HG03175 (cell line): ENCODE data around the gene CREB3L4.

Source experiments
- ATAC-seq: cut with Tn5 transposase; IDR thresholded peaks from one replicate; pipeline ENCODE4 v1.9.1; 2021; ENCODE audit warnings: mild to moderate bottlenecking, moderate library complexity; ENCODE audit not compliant: unreplicated experiment

CREB3L4 gene, protein sequence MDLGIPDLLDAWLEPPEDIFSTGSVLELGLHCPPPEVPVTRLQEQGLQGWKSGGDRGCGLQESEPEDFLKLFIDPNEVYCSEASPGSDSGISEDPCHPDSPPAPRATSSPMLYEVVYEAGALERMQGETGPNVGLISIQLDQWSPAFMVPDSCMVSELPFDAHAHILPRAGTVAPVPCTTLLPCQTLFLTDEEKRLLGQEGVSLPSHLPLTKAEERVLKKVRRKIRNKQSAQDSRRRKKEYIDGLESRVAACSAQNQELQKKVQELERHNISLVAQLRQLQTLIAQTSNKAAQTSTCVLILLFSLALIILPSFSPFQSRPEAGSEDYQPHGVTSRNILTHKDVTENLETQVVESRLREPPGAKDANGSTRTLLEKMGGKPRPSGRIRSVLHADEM

DNA sequence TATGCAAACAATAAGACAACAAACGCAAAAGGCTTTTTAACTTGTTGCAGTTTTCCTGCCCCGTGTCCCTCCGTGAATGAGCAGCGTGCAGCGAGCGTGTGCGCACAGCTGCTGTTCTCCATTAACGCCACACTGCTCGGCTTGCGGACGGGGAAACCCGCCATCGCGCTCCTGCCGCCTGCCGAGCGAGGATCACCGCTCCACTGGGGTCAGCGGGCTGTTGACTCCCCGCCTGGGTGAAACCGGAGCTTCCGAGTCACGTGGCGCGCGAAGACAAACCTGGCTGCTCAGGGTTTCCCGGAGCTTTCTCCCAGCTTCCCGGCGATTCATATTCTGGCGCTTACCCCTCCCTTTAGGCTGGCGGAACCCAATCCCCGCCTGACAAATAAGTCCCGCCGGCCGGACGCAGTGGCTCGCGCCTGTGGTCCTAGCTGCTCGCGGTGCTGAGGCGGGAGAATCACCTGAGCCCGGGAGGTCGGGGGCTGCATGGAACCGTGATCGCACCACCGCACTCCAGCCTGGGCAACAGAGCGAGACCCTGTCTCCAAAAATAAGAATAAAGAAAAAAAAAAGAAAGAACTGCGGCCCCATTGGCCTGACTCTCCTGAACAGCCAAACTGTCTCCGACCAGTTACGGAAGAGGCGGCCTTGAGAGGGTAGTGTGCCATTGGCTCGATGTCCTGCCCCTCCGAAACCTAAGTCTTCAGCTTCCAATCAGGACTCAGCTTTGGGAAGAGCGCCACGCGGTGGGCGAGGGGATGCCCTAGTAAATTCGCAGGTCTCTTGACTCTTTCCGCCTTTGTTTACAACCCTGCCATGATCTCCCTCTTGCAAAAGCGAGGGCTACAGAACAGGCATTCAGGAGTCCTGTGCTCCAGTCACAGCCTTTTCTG lies at the start of gene CREB3L4:
Gene CREB3L4 (plus strand): TSS at position 796 of the 893 bp plus-strand sequence. CDS start 624 bp downstream, outside the sequence.
- ATAC-seq: peak; percentile 76

DNA sequence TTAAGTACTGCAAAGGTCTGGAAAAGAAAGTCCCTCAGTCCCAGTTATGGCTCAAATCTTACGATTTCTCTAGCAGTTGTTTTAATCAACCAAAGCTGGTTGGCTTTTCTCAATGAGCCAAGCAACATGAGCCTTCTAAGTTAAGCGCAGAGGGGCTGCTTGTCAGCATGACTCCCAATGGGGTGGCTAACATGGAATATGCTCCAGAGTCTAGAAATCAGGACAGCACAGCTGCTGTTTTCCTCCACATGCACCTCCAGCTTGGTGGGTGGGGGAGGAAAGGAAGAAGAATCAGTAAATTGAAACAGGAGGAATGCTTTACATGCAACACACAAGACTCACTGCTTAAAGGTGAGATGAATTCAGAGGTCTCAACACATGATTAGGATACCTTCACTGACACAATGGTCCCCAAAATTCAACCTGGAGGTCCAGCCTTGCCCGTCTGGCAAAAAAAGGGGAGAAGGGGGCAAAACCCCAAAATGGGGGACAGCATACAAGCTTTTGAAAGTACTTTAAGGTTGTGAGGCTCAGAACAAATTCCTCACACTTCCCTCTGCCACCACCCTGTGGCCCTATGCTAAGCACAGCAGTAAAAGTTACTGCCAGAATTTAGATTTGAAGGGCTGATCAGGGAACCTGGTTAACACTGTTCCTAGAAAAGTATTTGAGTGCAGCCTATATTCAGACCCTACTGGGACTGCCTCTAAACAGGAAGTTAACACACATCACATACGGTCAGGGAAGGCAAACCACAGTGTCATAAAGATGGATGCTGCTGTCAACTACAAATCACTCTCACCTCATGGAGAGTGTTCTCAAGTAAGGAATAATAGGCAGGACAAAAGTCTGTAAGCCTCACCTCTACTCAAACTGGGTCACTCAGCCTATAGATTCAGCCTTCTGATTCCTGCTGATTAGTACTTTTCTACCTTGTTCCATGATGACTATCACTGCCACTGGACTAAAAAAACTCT lies 47.5 kb upstream of the CREB3L4 start:
- ATAC-seq: no peak

DNA sequence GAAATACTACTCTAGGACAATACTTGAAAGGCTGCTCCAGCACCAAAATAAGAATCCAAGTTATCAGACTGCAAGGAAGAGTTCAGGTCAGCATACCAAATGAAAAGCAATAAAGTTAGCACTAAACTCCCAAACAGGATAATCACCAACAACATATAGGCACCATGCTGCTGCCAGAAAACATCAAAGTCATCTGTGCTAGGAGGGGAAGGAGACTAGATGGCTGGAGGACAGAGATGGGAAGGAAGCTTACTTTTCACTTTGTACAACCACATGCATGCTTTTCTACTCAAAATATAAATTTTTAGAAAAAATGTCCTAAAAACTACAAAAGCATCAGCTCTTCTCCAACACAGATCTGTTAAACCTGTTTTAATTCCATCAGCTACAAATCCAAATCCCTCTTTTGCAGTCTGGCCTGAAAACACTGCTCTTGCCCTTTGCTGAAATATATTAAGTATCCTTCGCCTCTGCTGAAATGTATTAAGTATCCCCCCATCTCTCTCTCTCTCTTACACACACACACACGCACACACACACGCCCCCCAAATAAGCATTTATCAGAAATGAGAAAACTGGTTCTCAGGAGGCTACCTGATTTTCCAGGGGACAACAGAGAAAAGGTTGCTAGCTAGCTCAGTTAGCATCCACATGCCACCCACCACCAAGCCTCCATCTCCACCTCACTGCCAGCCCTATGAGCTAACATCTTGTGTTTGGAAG lies 46.5 kb upstream of the CREB3L4 start:
- ATAC-seq: no peak

DNA sequence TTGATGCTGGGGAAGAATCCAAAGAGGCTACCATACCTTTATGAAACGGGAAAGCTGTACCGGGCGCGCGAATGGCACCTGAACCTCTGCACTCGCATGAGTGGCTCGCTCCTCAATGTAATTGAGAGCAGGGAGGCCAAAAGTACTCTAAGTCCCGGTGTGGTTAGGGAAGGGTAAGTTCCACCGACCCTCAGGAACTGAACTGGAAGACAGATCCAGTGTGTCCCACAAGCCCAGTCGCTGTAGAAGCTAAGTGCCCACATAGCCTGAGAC lies 46.0 kb upstream of the CREB3L4 start:
- ATAC-seq: no peak

DNA sequence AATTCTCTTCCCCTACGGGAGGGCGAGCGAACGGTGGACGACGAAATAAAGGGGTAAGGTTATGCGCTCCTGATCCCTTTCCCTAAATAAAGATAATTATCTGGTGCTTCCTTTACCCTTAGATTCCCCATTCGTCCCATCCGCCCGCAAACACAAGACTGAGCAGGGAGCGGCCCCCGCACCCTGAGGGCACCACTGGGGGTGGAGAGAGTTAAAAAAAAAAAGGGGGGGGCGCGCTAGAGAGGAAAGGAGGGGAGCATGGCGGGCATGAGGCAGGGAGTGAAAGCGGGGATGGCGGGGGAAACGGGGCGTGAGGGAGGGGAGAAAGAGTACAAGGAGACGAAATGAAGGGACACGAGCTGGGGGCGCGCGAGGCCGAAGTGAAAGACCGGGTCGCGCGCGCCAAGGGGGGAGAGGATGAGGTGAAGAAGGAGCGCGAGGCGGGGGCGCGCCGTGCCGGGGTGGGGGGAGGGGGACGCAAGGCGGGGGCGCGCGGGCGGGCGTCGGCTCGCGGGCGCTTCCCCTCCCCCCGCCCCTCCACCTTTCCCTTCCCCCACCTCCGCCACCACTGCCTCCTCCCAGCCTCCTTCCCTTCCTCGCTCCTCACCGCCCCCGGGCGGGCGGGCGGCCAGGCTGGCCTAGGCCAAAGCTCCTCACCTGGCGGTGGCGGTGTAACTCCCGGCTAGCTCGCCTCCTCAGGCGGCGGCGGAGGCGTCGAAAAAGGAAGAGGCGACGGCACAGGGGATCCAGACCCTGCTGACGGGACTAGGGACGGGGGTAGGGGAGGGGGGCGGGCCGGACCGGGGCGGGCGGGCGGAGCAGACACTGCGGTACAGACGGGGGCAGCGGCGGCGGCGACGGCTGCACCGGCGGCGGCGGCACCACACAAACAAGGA lies 45.4 kb upstream of the CREB3L4 start:
- peak; percentile 27 for ATAC-seq

DNA sequence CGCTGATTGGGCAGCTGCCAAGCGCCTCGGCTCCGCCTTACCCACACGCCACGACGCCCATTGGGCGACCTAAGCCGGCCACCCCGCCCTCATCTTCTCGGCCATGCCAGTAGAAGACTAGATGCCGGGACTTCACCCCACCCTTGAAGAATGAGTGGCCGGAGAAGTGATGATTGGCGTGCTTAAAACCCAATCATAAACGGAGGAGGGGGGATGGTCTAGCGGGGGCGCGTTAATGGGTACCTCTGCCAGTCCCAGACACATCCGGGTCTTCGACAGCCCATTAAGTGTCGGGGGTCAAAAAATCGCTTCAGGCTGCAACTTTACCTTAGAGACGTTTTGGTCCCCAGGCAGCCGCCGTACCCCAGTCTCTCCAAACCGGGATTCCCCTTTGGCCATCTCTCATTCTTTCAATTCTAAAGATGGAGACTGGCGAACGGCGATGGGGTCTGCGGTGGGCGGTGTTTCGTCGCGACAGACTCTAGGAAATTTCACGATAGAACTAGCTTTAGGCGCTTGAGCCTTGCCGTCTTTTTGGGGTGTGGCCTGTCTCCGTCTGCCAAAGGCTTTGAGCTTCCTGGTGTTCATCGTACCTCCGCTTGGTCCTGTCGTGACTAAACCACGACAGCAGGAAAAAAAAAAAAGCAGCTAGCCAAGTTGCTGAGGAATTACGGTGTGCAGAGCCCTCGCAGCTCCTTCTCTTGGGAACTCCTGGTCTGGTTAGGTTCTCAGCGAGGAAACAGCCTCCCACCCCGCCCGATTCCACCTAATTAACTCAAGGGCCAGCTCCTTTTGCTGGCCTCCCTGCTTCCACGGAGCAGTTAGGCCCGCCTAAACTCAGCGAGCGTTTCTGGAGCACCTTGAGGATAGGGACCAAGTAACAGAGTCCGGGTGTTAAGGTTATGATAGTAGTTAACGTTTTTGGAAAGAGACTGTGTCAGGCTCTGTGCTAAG lies 44.5 kb upstream of the CREB3L4 start, which contains the start of gene GATAD2B:
Gene GATAD2B (minus strand): TSS at position 1 of the 954 bp plus-strand sequence. CDS start 94,625 bp downstream, outside the sequence.
- peak; percentile 93 for ATAC-seq

DNA sequence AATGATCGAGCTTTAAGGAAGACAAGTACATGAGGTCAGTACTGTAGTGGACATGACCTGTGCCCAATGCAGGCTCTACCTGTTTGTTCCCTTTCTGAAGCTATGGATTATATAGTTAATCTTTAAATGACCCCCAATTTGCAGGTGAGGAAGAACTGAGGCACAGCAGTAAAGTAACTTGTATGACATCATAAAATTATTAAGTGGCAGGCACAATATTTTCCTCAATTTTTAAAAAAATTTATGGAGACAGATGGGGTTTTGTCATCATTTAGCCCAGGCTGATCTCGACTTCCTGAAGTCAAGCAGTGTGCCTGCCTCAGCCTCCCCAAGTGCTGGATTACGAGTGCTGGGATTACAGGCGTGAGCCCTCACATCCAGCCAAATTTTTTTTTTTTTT lies 41.3 kb upstream of the CREB3L4 start:
- no peak for ATAC-seq

DNA sequence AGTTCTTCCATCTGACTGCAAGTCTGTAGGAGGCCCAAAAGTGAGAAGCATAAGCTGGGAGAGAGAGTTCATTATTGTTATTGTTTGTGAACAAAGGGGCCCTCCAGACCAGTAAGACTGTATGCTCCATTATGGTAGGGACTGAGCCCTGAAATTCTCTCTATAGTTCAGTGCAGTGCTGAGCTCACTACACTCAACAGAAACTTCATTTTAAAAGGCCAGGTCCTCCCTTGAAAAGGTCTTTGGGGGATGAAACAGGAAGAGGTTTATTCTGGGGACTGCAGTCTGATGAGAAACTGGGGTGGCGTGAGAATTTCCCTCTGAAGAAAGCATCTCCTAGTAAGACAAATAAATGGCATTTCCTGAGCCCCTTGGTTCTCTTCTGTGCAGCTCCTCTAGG lies 39.5 kb upstream of the CREB3L4 start:
- no peak for ATAC-seq

DNA sequence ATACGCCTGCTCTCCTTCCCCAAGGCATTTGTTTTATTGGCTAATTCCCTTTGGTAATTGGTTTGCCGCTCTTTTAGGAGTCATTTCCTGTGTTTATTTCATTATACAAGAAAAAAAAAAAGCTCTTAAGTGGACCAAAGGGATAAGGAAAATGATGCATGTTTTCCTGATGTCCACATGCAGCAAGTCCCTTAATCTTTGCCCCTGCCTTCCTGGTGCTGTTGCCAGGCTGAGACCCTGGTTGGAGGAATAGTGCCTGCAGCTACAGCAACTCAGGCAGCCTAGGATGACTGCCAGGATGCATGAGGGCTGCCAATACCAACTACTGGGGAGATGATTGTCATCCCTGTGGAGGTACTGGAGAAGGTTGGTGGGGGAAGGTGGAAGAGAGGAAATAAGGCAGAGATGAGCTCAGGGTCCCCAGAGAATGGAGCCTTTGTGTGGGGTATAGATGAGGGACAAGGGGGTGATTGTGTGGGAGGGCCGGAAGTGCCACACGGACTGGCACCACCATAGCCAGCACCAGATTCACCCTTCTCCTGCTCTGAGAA lies 38.8 kb upstream of the CREB3L4 start:
- ATAC-seq: no peak

DNA sequence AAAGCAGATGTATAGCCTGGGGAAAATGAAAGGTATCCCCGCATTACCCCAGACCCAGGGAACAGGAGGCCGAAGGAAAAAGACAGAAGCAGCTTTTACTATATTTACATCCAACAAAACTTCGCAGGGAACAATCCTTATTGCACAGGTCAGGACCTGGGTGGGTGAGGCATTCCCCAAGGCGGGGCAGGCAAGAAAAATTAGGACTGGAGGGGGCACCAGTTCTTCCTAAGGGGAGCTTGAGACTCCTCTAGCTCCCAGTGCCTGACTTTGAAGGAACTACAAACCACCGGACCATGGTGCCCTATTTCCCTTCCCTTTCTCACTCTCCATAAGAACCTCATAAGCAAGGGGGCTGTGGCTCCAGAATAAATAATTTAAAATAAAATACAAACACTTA lies 38.3 kb upstream of the CREB3L4 start:
- no peak for ATAC-seq

DNA sequence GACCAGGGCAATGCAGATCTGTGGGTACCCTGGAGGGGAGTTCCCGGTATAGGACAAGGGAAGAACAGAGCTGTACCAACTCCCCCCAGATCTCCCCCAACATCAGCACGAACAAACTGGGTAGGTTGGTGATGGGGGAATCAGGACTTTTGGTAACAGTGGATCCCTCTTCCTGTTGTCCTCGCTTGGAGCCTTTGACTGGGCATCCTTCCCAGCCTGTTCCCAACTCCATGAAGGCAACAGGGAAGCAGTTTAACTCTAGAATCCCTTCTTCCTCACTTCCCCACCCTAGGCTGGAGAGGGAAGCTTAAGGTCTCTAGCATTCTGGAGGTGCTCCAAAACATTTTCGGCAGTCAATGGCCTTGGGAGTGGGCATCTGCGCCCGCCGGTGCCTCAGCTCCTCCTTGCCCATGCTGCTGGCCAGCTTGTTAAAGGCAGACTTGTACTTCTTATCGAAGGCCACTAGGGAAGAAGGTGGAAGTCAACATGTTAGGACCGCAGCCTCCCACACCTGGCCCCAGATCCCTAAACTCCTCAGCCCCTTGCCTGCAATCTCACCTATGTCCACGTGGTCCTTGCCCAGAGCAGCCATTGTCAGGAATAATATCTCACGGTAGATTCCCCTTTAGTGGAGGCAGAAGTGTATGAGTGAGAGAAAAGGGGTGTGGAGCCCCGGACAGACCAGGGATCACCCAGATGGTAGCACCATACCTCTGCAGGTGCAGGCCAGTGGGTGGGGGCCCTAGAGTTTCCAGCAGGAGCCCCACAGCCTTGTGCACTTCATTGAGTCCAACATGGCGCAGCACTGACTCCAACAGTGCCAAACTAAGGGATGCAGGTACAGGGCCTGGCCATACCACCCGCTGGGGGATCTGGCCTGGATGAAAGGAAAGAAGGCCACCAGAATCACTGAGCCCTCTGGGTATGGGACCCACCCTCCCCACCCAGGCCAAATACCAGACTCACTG lies 37.4 kb upstream of the CREB3L4 start:
- ATAC-seq: no peak

DNA sequence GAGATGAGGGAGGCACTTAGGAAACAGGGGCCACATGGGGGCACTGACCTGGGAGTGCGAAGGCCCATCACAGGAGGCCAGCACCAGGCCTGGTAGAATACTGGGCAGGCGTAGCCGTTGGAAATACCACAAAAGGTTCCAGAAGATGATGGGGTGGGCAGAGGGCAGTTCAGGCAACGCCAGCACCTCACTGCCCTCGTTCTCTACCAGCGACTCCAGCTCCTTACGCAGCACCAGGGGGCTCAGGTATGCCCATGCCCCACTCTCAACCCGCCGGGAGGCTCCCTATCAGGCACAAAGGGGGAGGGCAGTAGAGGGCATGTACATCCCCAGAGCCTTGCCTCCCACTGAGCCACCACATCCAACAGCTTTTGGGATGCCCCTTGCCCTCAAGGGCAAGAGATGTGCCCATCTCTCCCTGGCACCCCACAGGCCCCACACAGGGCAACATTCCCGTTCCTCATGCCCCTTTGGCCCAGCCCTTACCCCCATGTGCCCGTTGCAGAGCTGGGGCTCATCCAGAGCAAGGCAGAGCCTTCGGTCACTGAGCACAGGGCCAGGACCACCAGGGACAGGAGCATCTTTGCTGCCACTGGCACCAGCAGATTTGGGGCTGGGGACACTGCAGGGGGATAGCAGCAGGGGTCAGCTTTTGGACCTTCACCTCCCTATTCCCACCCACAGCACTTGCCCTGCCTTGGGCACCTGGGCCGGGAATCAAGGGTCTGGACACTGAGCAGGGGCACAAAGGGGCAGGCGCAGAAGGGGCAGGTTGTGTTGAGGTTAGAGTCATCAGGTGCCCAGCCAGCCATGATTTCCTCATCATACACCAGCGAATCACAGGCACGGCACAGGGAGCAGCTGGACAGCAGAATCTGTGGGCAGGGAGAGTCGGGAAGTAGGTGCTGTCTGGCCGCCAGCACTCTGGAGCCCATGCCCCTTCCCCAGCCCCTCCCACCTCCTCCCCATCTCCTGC lies 35.3 kb upstream of the CREB3L4 start:
- ATAC-seq: no peak

DNA sequence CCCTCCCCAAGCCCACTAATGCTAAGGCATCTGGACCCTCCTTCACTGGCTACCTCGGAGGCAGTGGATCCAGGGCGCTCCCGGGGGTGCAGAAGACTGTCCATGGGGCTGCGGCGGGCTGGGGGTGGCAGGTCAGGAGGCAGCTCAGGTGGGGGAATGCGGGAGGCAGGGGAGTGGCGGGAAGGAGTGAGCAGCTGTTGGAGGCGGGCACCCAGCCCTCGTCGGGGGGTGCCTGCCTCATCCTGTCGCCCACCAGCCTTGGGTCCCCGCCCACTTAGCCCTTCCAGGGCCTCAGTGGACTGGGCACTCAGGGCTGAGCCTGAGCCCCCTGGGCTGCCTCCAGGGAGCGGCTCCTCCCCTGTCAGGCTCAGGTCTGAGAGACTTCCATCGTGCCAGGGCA lies 34.3 kb upstream of the CREB3L4 start:
- ATAC-seq: no peak

DNA sequence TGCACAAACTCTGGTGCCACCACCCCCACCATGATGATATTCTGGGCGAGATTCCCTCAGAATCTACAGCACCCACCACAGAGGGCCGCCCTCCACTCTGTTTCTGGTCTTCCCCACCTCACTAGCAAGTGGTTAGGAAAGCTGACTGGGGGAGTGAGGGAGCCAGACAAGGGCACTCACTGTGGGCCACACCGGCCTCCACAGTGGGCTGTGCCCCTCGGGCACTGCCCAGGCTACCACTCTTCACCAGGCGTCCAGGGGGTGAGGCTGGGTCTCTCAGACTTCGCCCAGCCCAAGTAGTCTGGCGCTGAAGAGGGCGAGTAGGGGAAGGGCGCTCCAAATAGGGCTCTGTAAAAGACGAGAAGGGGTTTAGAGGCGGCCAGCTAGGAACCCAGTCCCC lies 33.7 kb upstream of the CREB3L4 start:
- no peak for ATAC-seq

DNA sequence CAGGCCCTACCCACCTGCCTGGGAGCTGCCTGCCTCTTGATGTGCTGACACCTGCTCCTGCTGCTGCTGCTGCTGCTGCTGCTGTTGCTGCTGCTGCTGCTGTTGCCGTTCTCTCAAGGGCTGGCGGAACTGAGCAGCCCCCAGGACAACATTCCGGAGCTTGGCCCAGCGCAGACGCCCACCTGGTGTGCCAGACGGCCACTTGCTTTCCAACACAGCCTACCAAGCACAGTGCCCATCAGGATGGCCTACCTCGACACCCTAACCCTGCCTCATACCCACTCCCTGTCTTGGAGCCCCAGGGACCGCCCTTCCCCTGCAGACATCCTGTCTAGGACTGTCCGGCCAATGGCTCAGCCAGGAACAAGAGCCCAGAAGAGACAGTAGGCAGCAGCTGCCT lies 33.0 kb upstream of the CREB3L4 start:
- no peak for ATAC-seq
